SHP77 (cell line): Measurements from ENCODE around the gene CGB3.
"Not testable (repeated sequence)": the region's sequence is repeated elsewhere in the genome, so short reads cannot be mapped to it uniquely, and the experiment has no call there.

Source experiments
- DNase-seq, 2 experiments: peaks; one replicate each; lab custom pipeline; 2025; lab: John Stamatoyannopoulos, UW

Gene CGB3

GRCh38 chr19:49024233-49024632 is at the start of gene CGB3:
TSS of gene CGB3 (minus strand) at chr19:49024333. CDS start at chr19:49023971, 362 bp downstream.
- DNase-seq: not testable (repeated sequence)

- DNase-seq: no peak
These were observed 47.9 kb upstream of the CGB3 start for GRCh38 chr19:49071860-49072547.

- DNase-seq: no peak
These were observed 46.3 kb upstream of the CGB3 start for GRCh38 chr19:49070416-49070815.

GRCh38 chr19:49069026-49069425 is 44.9 kb upstream of the CGB3 start:
- DNase-seq: no peak

GRCh38 chr19:49067554-49067953 is 43.4 kb upstream of the CGB3 start:
- no peak for DNase-seq

GRCh38 chr19:49065905-49066512 is 41.9 kb upstream of the CGB3 start:
- DNase-seq: no peak

DNA sequence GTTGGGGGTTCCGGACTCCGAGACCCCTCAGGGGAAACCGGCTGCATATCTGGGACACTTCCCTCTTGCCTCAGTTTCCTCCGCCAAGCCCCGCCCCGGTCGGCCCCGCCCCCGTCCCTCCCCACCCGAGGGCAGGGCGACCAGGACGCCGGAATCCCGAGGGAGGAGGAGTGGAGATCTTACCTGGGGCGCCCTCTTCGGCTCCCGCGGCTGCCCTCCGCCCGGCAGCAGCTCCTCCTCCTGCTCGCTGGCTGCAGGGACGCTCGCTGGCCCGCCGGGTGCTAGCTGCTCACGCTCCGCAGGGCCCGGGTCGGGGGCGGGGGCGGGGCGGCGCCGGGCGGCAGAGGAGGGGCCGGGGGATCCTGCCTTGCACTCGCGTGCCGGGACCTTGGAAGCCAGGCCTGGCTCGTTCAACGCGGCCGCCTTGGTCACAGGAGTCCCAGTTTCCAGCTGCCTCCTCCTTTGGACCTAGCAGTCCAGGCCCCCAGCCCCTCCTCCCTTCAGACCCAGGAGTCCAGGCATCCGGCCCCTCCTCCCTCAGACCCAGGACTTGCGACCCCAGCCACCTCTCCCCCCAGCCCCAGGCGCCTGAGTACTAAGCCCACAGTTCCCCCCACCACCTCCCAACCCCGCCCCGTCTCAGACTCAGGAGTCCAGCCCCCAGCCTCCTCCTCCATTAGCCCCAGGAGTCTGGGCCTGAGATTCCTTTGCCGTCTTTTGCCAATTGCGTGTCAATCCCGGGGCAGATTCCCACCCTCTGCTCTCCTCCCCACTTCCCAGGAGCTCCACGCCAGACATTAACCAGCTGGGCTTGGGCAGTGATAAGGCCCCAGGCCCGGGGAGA is 40.9 kb upstream of the CGB3 start, which contains the start of gene NTF4:
TSS of gene NTF4 (minus strand) at position 51 of the 844 bp plus-strand sequence. CDS start 2,821 bp downstream, outside the sequence.
- no peak for DNase-seq

GRCh38 chr19:49064029-49064629 is 40.0 kb upstream of the CGB3 start:
- no peak for DNase-seq

DNA sequence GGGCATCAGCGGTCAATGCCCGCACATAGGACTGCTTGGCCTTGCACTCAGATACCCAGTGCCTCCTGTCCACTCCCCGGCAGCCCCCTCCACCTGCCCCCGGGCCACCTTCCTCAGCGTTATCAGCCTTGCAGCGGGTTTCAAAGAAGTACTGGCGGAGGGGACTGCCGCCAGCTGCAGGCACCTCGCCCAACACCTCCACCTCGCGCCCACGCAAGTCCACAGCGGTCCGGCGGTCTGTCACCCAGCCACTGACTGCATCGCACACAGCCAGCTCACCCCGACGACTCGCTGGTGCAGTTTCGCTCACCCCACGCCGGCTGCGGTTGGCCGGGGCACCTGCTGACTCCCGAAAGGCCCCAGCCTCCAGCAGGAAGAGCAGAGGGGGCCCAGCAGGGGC is 37.3 kb upstream of the CGB3 start:
- DNase-seq: no peak

GRCh38 chr19:49061000-49061399 is 36.9 kb upstream of the CGB3 start:
- no peak for DNase-seq

- DNase-seq: no peak
These were observed 34.9 kb upstream of the CGB3 start for GRCh38 chr19:49059053-49059452.

GRCh38 chr19:49058562-49058961 is 34.4 kb upstream of the CGB3 start:
- DNase-seq: no peak

GRCh38 chr19:49057636-49058234 is 33.6 kb upstream of the CGB3 start, which contains the start of gene CGB7:
TSS of gene CGB7 (minus strand) at chr19:49057749. CDS start at chr19:49055375, 2,374 bp downstream.
- DNase-seq: no peak

DNA sequence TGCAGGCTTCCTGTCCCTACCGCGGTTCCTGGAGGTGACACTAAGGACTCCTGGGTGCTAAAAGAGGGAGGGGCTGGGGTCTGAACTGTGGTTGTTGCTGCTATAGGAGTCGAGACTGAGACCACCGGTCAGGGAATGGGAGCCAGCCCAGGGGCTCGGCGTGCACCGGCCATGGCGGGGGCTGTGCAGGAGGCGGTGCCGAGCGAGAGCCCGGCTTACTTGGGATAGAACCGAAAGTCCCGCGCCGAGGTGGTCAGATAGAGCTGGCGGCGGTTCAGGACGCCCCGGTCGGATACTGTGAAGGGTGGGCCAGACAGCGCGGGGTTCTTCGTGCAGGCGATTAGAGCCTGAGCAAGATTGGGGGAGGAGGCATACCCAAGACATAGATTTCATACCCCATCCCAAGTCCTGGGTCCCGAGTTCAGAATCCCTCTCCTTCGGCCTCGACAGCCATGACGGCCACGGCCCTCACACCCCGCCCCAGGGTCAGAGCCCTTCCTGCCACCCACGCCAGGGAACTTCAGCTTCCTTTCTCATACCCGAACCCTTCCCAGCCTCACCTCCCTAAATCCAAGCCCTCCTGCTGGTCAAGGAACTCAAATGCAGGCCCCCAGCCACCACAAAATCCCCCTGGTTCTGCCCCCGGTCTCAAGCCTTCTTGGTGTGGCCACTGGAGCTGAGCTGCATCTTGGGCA is 32.9 kb upstream of the CGB3 start:
- not testable (repeated sequence) for DNase-seq

- peak; percentile 18 to 47 for DNase-seq
These were observed 32.2 kb upstream of the CGB3 start for GRCh38 chr19:49056101-49056901.

DNA sequence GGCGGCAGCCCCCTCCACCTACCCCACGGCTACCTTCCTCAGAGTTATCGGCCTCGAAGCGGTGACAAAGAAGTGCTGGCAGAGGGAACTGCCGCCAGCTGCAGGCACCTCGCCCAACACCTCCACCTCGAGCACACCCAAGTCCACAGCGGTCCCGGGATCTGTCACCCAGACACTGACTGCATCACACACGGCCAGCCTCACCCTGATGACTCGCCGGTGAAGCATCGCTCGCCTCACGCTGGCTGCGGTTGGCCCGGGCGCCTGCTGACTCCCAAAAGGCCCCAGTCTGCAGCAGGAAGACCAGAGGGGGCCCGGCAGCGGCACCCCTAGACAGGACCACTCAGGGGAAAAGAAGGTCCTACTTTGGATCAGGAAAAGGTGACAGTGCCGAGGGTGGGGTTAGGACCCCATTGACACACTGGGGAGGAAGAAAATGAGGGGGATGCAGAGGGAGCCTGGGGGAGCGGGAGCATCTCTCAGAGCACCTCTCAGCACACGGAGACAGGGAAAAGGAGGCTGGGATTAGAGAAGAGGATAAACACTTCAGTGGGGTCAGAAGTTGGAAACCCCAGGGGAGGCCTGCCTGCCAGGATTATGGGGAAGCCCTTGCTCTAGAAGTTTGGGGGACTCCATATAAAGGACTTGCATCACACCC is 26.4 kb upstream of the CGB3 start:
- DNase-seq: not testable (repeated sequence)

GRCh38 chr19:49049834-49050233 is 25.7 kb upstream of the CGB3 start:
- not testable (repeated sequence) for DNase-seq

GRCh38 chr19:49049011-49049410 is 24.9 kb upstream of the CGB3 start, which contains the start of gene CGB8:
TSS of gene CGB8 (minus strand) at chr19:49049111. CDS start at chr19:49048739, 372 bp downstream.
- not testable (repeated sequence) for DNase-seq

GRCh38 chr19:49043548-49043947 is 19.4 kb upstream of the CGB3 start, which contains the start of gene CGB5:
TSS of gene CGB5 (plus strand) at chr19:49043848. CDS start at chr19:49044210, 362 bp downstream.
- not testable (repeated sequence) for DNase-seq
